ENCODE results near the gene SLC12A6. TPM values are rescaled to one million over a fixed set of nuclear protein-coding genes. Genes with fewer than 3 reads are reported as not detected.
"Not testable (repeated sequence)": the region's sequence is repeated elsewhere in the genome, so short reads cannot be mapped to it uniquely, and the experiment has no call there.

The SLC12A6 gene
- total RNA-seq, 4 donors from 2014 or later, result 23.1 to 25.7 (median 23.6) TPM

GRCh38 chr15:34349769-34350168 lies 12.2 kb upstream of the SLC12A6 start:
- no peak for DNase-seq (ENCODE audit: low spot score in 2 of 2)
- TF ChIP-seq CTCF (IDR thresholded peaks at IDR 0.05) (no peak), POLR2A (IDR thresholded peaks at IDR 0.05) (no peak)
- 86 to 90% methylated on average over 4 of the region's 4 CpGs for WGBS, 2 donors
- intact Hi-C loops (cut with DNase I; ENCODE audit: low total_unique reads), result no loop called here
- H3K4me3 ChIP-seq (ENCODE audit: low read depth, poor library complexity, severe bottlenecking), result no peak overlapping the region

- peak in 1 of 2 donors; percentile 65 for DNase-seq (ENCODE audit: low spot score in 2 of 2)
- H3K4me3 ChIP-seq (ENCODE audit: low read depth, poor library complexity, severe bottlenecking), result no peak overlapping the region
- TF ChIP-seq CTCF (IDR thresholded peaks at IDR 0.05), result no peak
- no peak for TF ChIP-seq POLR2A (IDR thresholded peaks at IDR 0.05)
- 89% methylated on average over 1 of the region's 1 CpG for WGBS, 2 donors
- intact Hi-C loops (cut with DNase I; ENCODE audit: low total_unique reads), result no loop called here
Measured at GRCh38 chr15:34348735-34349300, 11.2 kb upstream of the SLC12A6 start.

GRCh38 chr15:34347951-34348638 lies 10.5 kb upstream of the SLC12A6 start:
- H3K4me3 ChIP-seq (ENCODE audit: low read depth, poor library complexity, severe bottlenecking), result no peak overlapping the region
- peak in 1 of 2 donors; percentile 61 for DNase-seq (ENCODE audit: low spot score in 2 of 2)
- 83 to 85% methylated on average over 13 of the region's 13 CpGs for WGBS, 2 donors
- intact Hi-C loops (cut with DNase I; ENCODE audit: low total_unique reads), result no loop called here
- TF ChIP-seq POLR2A (IDR thresholded peaks at IDR 0.05) (no peak), CTCF (IDR thresholded peaks at IDR 0.05) (no peak)

GRCh38 chr15:34342737-34343575 lies 5.4 kb upstream of the SLC12A6 start, which contains the start of the genes NOP10 and NUTM1:
TSS of gene NOP10 (minus strand) at chr15:34343136. CDS start at chr15:34343073, 63 bp downstream.
TSS of gene NUTM1 (plus strand) at chr15:34343315. CDS start at chr15:34343697, 382 bp downstream.
- WGBS, 2 donors, result 2% methylated on average over 38 of the region's 38 CpGs
- intact Hi-C loops (cut with DNase I; ENCODE audit: low total_unique reads), result no loop called here
- peak within 1 kb of the TSS; percentile 67 for H3K4me3 ChIP-seq (ENCODE audit: low read depth, poor library complexity, severe bottlenecking)
- TF ChIP-seq CTCF (IDR thresholded peaks at IDR 0.05) (peak in 1 of 3 donors; percentile 93), POLR2A (IDR thresholded peaks at IDR 0.05) (peak in 1 of 2 donors; percentile 15)
- DNase-seq (ENCODE audit: low spot score in 2 of 2), result peak; percentile 92 to 98

- H3K4me3 ChIP-seq (ENCODE audit: low read depth, poor library complexity, severe bottlenecking), result peak overlapping the region; percentile 67
- DNase-seq (ENCODE audit: low spot score in 2 of 2); intact Hi-C loops (cut with DNase I; ENCODE audit: low total_unique reads): not testable (repeated sequence)
- WGBS, 2 donors, result 40 to 41% methylated on average over 26 of the region's 26 CpGs
Measured at GRCh38 chr15:34342213-34342736, 4.7 kb upstream of the SLC12A6 start.

Data from lower leg skin (tissue), 4 donors.